ENCODE data around the gene GPC1.

The GPC1 gene

GRCh38 chr2:240392948-240393830 lies 42.3 kb upstream of the GPC1 start:
- Histone ChIP-seq H3K4me2 (ENCODE audit: low read length) (no peak overlapping the region), H2AFZ (ENCODE audit: low read length) (no peak overlapping the region), H3K27me3 (ENCODE audit: insufficient read depth, low read length) (no peaks in the 10 kb centered on the region), H3K9me3 (ENCODE audit: low read length) (no peaks in the 10 kb centered on the region), H3K36me3 (ENCODE audit: insufficient read depth, low read length) (no peaks in the 10 kb centered on the region), H3K79me2 (ENCODE audit: insufficient read depth, low read length) (no peaks in the 10 kb centered on the region), H3K9me2 (ENCODE audit: low read depth, low read length) (no peaks in the 10 kb centered on the region), H3F3A (ENCODE audit: insufficient read depth, low read length) (no peaks in the 10 kb centered on the region), H3K4me1 (ENCODE audit: insufficient read depth, low read length, severe bottlenecking) (no peaks in the 10 kb centered on the region), H3K4me3 (ENCODE audit: low read depth, low read length, poor library complexity, severe bottlenecking) (no peak overlapping the region), H4K20me1 (ENCODE audit: insufficient read depth, low read length) (no peaks in the 10 kb centered on the region), H3K27ac (ENCODE audit: low read depth, low read length, poor library complexity, severe bottlenecking) (no peak overlapping the region), H3K9ac (ENCODE audit: low read length) (no peak overlapping the region)
- TF ChIP-seq EZH2 (IDR thresholded peaks at IDR 0.05; ENCODE audit: borderline replicate concordance, low read length) = no peak
- TF ChIP-seq, protein P1, sequence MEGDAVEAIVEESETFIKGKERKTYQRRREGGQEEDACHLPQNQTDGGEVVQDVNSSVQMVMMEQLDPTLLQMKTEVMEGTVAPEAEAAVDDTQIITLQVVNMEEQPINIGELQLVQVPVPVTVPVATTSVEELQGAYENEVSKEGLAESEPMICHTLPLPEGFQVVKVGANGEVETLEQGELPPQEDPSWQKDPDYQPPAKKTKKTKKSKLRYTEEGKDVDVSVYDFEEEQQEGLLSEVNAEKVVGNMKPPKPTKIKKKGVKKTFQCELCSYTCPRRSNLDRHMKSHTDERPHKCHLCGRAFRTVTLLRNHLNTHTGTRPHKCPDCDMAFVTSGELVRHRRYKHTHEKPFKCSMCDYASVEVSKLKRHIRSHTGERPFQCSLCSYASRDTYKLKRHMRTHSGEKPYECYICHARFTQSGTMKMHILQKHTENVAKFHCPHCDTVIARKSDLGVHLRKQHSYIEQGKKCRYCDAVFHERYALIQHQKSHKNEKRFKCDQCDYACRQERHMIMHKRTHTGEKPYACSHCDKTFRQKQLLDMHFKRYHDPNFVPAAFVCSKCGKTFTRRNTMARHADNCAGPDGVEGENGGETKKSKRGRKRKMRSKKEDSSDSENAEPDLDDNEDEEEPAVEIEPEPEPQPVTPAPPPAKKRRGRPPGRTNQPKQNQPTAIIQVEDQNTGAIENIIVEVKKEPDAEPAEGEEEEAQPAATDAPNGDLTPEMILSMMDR (IDR thresholded peaks at IDR 0.05; ENCODE audit: low read length) = no peak

DNA sequence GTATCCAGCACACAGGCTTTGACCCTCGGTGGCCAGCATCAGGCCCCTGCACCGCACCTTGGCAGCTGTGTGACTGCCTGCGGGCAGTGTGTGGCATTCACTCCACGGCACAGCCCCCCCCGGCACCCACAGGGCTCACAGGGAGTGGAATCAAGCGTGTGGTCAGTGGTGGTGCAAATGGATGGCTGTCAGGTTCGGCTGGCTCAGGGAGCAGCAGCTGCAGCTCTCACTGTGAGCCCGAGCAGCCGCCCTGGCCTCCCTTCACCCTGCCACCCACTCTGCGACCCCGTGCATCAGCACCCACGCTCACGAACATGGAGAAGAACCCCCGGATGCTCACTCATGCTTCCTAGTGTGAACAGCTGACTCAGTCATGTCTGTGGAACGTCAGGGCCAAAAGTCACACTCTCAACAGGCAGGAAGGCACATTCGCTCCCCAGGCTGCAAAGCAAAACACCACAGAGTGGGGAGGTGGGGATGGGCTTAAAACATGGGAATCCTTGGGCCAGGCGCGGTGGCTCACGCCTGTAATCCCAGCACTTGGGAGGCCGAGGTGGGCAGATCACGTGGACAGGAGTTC lies 41.5 kb upstream of the GPC1 start:
- Histone ChIP-seq H4K20me1 (ENCODE audit: insufficient read depth, low read length) (no peaks in the 10 kb centered on the region), H3K9me2 (ENCODE audit: low read depth, low read length) (no peaks in the 10 kb centered on the region), H3K36me3 (ENCODE audit: insufficient read depth, low read length) (no peaks in the 10 kb centered on the region), H3K9me3 (ENCODE audit: low read length) (no peaks in the 10 kb centered on the region), H3K4me1 (ENCODE audit: insufficient read depth, low read length, severe bottlenecking) (no peaks in the 10 kb centered on the region), H3K79me2 (ENCODE audit: insufficient read depth, low read length) (no peaks in the 10 kb centered on the region), H3F3A (ENCODE audit: insufficient read depth, low read length) (no peaks in the 10 kb centered on the region), H3K4me2 (ENCODE audit: low read length) (no peak overlapping the region), H2AFZ (ENCODE audit: low read length) (no peak overlapping the region), H3K9ac (ENCODE audit: low read length) (no peak overlapping the region), H3K4me3 (ENCODE audit: low read depth, low read length, poor library complexity, severe bottlenecking) (no peak overlapping the region), H3K27ac (ENCODE audit: low read depth, low read length, poor library complexity, severe bottlenecking) (no peak overlapping the region), H3K27me3 (ENCODE audit: insufficient read depth, low read length) (no peaks in the 10 kb centered on the region)
- TF ChIP-seq EZH2 (IDR thresholded peaks at IDR 0.05; ENCODE audit: borderline replicate concordance, low read length) = no peak
- TF ChIP-seq, protein P1 (IDR thresholded peaks at IDR 0.05; ENCODE audit: low read length) = no peak

DNA sequence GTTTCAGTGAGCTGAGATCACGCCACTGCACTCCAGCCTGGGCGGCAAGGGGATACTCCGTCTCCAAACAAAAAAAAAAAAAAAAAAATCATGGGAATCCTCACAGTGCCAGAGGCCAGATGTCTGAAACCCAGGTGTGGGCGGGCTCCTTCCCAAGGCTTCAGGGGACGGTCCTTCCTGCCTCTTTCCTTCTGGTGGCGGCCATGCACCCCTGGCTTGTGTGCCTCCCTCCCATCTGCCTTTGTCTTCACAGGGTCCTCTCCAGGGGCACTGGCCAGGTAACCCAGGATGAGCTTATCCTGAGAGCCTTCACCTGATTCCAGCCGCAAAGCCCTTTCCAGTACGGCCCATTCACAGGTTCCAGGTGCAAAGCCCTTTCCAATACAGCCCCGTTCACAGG lies 40.9 kb upstream of the GPC1 start:
- Histone ChIP-seq H3K27me3 (ENCODE audit: insufficient read depth, low read length) (no peaks in the 10 kb centered on the region), H3K36me3 (ENCODE audit: insufficient read depth, low read length) (no peaks in the 10 kb centered on the region), H2AFZ (ENCODE audit: low read length) (no peak overlapping the region), H3K4me2 (ENCODE audit: low read length) (no peak overlapping the region), H3K9ac (ENCODE audit: low read length) (no peak overlapping the region), H3F3A (ENCODE audit: insufficient read depth, low read length) (no peaks in the 10 kb centered on the region), H3K79me2 (ENCODE audit: insufficient read depth, low read length) (no peaks in the 10 kb centered on the region), H3K4me3 (ENCODE audit: low read depth, low read length, poor library complexity, severe bottlenecking) (no peak overlapping the region), H3K27ac (ENCODE audit: low read depth, low read length, poor library complexity, severe bottlenecking) (no peak overlapping the region), H3K9me2 (ENCODE audit: low read depth, low read length) (no peaks in the 10 kb centered on the region), H3K9me3 (ENCODE audit: low read length) (no peaks in the 10 kb centered on the region), H4K20me1 (ENCODE audit: insufficient read depth, low read length) (no peaks in the 10 kb centered on the region), H3K4me1 (ENCODE audit: insufficient read depth, low read length, severe bottlenecking) (no peaks in the 10 kb centered on the region)
- TF ChIP-seq, protein P1 (IDR thresholded peaks at IDR 0.05; ENCODE audit: low read length) = no peak
- no peak for TF ChIP-seq EZH2 (IDR thresholded peaks at IDR 0.05; ENCODE audit: borderline replicate concordance, low read length)
